SIG-M5 (cell line): ENCODE results near the gene ALDH1A1.

Experiments
- DNase-seq: peaks from one replicate; lab custom pipeline; 2025; lab: John Stamatoyannopoulos, UW

The ALDH1A1 gene

DNA sequence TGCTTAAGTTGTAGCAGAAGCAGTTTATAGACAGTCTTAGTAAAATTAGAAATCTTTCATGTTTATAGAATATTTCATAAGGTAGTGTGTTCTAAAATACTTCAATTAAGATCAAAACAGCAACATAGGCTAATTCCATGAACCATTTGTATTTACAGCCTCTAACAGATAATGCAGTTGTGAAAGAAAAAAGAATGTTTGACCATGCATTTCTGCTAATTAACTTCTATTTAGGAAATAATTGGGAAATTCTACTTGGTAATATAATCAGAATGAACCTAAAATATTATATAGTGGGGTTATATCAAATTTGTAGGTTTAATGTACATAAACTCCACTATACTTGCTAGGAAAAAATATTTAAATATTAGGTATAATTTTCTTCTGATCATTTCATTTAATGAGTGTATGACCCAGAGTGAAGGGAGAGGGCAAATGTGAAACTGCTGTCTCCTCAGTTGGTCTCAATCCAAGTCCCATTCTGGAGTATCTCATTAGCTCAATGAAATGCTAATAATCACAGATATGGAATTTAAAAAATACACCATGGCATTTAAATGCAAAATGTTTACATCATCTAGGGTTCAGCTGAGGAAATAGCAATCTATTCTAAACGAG lies 34.9 kb downstream of the ALDH1A1 start:
- DNase-seq, result no peak

DNA sequence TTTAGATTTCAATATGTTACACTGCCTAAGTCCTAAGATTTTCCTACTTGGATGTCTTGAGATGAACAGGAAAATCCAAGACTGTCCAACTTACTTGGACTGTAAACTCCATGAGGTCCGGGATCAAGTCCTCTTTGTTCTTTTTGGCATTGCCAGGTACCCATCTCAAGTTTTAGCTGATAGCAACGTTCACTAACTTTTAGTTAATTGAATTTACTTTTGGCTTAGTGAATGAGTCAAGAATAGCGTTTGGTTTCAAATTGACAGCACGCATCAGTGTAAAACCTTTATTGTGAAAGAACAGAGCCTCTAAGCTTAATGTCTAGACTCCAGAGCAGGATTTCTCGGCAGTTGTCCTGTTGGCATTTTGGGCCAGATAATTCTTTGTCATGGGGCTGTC lies 37.2 kb downstream of the ALDH1A1 start:
- DNase-seq, result no peak

DNA sequence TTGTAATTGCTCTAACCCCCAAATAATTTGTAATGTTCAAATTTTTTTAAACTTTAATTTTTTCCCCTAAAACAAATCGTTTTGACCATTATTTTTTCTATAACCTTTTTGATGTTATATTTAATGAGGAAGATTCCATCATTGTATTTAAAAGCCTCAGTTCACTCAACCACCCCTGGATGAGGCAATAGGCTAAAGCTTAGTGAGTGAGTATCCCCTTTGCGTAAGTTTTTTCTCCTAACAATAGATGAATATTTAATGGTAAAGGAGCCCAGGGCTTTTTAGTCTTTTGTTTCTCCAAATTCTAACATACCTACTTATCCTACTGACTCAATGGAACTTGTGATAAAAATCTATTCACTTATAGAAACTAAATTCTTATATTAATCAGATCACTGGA lies 38.1 kb downstream of the ALDH1A1 start:
- no peak for DNase-seq

DNA sequence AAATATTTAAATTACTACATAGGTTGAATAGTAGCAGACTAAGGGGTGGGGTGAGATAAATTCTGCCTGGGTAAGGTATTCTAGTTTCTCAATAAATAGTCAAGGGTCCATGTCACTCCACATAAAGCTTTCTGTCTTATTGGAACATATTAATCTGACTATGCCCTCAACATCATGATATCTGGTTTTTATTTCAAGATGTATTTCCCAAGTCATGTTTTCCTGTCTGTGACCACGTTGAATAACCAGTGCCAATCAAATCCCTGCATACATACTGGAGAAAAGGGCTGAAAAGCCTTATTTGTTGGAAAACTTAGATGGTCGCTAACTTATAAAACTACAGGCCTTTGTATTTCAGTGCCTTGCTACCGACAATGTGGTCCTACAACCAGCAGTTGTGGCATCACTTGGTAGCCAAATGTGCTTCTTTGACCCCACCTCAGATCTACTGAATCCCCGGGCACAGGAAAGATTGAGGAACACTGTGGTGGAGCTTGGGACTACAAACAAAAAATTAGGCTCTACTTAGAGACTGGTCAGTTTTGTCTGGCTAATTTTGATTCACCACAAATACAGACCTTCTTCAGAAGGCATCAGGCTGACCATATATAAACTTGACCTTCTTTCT lies 39.4 kb downstream of the ALDH1A1 start:
- no peak for DNase-seq

DNA sequence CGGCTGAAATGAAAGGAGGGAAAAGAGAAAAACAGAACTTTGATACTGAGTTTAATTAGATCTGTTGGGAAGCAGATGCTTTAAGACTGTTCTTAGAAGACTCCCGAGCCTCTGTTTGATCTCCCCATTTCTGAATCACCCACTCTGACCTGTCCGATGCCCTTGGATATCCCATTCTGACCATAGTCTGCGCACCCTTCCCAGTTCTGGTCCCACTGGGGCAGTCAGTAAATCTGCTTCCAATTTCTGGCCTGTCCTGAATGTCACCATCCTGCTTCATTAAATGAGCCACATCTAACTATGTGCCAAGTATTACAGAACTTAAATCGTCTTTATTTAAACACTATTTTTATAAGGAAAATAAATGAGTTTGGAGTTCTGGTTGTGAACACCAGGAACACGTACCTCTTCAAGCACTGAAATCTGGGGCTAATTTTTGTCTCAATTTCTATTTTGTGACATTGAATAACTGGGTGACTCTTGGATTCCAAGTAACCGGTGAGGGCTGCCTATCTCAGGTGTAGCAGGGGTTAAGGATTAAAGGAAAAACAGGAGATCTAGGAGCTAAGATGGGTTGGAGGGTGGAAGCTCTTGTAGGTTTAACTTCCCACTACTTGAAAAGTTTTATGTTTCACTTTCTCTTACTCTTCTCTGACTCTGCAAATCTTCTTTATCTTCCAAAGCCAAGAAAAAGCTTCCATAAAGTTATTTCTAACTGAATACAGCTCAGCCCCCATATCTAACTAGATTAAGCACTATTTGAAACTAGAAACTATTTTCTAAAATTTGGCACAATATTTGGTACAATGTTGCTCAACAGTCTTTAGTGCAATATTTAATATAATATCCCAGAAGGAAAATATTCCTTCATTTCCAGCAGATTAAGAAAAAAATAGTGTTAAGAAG lies 40.1 kb downstream of the ALDH1A1 start:
- DNase-seq, result no peak

DNA sequence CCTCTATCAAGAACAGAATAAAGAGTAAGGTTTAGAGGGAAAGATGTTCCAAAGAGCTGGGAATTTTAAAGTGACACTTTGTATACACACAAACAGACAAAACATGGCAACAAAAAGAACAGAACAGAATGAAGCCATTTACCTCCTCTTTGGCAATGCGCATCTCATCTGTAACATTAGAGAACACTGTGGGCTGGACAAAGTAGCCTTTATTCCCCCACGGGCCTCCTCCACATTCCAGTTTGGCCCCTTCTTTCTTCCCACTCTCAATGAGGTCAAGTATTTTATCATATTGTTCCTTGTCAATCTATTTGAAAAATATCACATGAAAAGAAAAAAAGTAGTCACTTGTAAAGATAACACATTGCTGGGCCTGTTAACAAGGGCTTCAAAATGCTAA lies 41.0 kb downstream of the ALDH1A1 start:
- DNase-seq, result no peak

DNA sequence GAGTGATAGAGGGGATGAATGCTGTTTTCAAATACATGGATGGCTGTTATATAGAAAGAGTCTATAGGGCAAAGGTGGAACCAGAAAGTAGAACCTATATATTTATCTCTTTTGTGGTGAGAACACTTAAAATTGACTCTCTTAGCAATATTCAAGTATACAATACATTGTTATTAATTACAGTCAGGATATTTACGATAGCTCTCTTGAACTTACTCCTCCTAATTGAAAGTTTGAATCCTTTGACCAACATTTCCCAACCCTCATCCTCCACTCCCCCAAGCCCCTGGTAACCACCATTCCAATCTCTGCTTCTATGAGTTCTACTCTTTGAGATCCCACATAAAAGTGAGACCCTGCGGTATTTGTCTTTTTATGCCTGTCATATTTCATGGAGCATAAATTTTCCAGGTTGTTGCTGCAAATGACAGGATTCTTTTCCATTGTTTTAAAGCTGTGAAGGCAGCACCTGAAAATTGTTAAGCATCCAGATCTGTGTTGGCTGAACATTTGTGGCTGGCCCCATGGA lies 41.5 kb downstream of the ALDH1A1 start:
- no peak for DNase-seq

DNA sequence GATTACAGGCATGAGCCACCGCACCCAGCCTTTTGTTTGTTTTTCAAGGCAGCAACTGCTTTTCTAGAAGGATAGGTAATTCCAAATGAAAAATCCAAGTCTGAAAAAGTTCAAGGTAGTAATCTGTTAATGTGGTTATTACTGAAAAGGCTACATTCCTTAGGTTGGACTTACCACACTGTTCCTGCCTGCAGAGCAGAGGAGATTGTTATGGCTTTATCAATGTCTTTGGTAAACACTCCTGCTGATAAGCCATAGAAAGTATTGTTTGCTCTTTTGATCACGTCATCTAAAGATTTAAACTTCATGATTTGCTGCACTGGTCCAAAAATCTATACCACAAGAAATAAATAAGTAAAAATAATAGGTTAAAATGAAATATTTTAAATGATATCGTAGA lies 43.4 kb downstream of the ALDH1A1 start:
- DNase-seq, result no peak

DNA sequence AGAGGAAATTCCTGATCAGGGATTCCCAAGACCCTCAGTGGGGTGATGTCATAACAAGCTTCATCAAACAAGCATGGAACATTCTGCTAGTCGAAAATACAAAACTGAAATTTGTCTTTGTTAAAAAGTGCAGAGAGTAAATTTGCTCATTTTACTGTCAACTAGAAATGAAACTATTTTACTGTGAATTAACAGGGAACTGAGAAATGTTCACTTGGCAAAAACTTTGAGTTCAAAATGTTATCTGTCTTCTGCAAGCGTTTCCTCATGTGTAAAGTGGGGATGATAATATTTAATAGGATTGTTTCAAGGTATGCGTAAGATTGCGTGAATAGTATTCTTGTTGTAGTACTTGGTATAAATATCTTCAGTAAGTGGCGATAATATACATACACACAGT lies 45.4 kb downstream of the ALDH1A1 start:
- no peak for DNase-seq

DNA sequence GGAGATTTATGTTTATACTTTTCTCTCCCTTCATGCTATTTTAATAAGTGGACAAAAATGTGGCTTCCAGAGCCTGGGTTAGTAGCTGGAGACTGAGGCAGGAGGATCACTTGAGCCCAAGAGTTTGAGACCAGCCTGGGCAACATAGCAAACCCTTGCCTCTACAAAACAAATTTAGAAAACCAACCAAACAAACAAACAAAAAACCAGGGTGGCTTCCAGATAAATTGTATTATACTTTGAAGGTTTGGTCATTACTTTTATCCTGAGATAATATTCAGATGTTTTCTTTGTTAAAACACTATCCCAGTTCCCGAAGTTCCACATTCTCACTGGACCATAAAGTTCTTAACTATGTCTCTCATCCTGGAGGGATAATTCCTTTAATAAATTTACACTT lies 46.0 kb downstream of the ALDH1A1 start:
- no peak for DNase-seq

DNA sequence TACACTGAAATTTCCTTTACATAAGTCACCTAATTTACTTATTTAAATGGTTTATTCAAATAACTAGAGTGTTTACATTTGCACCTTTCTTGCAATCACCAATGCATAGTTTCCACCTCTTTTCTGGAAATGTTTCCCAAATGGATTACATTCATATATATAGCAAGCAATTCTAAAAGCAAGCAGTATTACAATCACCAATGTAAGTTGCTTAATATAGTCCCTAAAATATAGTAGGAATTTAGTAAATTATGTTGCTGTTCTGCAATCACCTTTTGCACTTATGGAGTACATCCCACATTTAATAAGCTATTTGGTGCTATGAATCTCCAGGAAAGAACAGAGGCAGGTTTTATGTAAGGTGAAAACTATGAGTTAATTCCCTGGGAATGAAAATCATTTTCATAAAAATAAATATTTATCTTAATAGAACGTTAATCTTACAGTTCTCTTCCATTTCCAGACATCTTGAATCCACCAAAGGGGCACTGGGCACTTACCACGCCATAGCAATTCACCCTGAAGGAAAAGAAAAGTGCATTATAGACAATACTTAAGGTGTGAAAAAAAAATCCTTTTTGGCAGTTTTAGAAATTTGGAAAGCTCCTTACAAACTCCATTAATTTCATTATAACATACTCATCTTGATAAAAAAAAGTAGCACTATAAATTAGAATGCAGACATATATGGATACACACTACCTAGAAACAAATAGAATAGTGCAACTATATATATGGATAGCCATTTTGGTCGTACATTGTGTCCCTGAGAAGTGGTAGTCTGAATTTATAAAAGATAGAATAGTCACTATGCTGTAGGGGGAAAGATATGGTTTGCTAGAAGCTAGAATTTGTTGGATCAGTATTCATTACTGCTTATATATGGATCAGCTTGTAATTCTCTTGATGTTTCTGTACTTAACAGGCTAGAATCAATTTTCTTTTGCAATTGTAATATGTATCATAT lies 47.1 kb downstream of the ALDH1A1 start:
- no peak for DNase-seq

DNA sequence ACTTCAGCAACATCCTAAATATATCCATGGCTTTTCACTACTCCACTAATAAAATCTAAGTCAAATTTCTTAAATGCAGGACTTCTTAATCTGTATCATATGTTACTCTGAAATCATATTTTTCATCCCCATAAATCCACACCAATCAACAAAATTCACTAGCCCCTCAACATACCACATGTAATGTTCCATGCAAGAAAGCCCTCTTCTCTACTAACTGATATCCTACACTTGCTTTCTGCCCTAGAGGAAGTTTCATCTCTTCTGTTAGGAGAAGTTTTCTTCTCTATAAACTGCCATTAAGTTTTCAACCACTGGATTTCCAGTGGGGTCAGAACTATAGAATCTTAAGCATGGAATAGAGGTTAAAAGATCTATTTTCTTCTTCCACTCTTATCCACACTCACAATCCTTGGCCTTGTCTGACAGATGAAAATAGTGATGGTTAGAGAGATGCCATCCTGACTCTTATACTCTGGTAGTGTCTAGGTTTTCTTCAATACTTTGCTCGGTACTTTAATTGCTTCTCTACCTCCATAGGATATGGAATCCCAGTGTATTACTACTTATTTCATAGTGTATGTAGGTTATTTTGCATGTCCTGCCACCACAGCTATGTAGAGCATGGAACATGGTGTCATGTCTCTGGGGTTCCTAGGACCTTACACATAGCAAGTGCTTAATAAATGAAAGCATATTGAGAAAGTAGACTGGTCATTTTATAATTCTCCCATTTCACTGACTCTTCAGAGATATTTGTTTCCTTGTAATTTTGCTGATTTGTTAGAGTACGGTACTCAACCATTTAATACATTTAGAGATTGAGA lies 48.4 kb downstream of the ALDH1A1 start:
- no peak for DNase-seq

DNA sequence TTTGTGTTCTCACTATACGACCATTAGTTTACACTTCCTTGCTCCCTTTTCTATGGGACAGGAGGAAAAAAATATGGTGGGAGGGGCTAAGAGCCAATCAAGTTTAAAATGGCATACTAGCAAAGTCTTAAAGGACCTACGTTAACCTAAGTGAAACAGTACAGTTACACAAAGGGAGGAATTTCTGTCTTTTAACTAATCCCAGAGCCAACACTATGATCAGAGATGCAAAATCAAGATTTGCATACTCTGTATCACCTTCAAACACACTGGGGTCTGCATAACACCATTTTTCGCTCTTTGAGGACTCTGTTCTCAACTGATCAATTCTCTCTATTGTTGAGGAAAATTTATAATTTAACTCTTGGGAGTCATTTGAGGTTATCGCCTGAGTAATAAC lies 49.8 kb downstream of the ALDH1A1 start:
- no peak for DNase-seq

DNA sequence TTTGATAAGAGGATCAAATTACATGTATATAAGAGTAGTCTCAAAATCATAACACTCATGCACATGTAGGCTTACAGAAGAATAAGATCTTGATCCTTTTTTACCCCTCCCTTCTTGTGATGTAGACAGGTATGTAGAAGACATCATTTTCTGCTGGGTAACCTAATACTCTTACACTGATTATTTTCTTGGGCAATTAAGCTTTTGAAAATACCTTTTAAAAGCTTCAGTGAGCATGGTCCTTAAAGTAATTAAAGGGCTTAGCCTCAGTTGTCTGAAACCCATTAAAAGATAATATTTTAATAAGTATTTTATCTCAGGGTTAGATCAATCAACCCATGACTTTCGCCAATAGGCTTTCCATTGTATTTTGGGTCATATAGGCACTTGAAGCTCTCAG lies 50.6 kb downstream of the ALDH1A1 start:
- DNase-seq, result no peak

DNA sequence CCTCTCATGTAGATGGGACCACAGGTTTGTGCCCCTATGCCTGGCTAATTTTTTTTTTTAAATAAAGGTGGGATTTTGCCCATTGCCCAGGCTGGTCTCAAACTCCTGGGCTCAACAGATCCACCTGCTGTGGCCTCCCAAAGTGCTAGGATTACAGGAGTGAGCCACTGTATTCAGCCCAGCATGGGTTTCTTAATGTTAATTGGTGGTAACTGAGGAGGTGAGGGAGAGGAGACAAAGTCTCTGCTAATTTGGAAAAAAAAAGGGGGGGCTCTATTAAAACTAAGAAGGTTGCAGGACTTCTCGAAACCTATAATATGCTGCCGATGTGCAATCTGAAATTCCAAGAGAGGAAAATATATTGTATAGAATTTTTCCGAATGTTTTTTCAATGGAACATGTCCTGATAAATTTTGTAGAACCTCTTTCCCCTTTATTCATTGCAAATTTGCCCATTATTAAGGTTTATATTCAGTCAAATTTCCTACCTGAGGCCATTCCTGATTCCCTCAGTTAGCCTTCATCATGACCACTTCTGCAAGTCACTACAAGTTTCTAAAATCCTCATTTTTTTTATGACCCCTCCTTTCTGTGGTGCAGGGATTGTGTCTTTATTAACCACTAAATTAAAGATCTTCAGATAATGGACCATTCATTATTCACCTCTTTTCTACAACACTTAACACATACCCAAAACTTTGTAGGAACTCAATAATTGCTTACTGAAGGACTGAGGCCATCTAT lies 52.9 kb downstream of the ALDH1A1 start:
- DNase-seq, result no peak

DNA sequence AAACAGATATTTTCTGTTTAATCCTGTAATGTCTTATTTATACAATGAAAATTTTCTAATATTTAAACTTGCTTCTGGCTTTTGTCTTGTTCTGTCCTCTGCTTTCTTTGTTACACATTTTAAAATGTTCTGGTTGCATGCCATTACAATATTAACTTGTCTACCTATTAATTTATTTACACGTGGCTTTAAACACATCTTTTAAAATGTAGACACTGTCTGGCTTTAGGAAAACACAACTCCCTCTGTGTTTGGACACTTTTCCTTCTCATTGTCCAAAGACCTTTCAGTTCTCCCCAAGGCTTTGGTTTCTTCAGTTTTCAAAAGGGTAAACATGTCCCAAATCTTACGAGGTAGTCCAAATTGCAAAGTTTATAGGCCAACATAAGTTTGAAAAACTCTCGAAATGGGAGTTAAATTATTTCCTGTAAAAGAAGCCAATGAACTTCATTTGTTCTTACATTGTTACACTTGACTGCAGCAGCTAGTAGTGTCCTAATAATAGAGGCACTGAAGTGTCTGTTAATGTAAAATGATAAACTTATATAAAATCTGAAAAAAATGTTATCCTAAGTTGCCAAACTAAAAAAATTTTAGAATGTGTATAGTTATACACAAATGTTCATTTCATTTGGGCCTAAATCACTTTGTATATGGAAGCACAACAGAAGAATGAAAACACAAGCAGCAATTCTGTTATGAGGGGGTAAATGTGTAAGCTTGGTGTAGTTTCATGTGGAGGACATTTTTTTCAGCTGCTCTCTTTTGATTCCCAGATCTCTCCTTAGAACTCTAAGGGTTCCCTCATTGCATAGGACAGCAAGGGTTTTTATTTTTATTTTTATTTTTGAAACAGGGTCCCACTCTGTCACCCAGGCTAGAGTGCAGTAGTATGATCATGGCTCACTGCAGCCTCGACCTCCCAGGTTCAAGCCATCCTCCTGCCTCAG lies 53.8 kb downstream of the ALDH1A1 start:
- DNase-seq, result no peak

DNA sequence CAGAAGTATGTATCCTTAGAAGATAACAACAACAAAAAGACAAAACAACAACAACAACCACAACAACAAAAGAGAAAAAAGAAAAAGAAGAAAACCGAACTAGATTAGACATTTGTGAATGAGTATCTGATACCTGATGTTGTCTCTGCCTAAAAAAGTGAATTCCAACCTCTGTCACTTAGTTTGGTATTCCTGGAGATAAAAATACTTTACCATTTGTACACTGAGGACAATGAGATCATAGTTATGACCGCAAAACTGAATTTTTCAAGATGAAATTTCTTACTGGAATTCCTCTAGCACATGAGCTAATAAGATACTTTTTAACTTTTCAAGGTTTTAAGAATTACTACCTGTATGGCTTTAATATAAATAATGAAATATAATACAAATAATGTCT lies 54.5 kb downstream of the ALDH1A1 start:
- no peak for DNase-seq

DNA sequence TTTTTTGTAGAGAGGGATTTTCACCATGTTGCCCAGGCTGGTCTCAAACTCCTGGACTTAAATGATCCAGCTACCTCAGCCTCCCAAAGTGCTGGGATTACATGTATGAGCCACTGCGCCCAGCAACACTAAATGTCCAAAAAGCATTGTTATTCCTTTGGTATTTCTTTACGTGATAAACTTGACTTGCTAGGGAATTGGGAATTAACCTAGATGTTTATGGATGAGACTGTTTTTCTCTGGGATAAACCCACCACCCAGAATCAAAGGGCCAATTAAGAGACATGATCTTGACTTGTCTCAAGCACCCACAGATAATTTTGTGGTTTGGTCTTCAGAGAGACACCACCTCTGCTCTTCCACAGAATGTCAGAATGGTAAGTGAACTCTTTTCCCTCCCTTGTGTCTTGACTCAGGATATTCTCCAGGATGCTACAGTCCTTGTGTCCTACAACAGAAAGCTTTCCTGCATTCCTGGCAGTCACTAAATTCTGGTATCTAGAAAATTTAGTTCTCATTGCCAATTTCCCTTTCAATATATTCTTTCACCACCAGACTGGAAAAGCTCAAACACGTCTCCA lies 55.7 kb downstream of the ALDH1A1 start:
- DNase-seq, result no peak

DNA sequence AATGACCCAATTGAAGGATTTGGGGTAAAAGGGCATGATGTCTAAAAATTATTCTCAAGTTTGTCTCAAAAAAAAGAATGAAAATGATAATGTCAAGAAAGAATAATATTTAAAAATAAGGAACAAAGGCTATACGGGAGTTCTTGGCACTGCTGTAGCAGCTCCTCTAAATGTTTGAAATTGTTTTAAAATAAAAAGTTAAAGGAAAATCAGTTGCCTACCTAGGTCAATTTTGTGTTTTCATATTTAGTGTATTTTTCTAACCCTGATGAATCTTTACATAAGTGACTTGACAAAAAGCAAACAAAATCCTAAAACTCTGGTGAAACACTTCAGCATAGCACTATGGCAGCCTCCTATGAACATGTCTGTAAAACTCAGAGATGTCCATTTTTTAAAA lies 56.4 kb downstream of the ALDH1A1 start:
- DNase-seq, result no peak
